ENCODE results near the gene SYNDIG1L. TPM values are rescaled to one million over a fixed set of nuclear protein-coding genes. Genes with fewer than 3 reads are reported as not detected.

Gene SYNDIG1L
- polyA plus RNA-seq, 1 donor (not counting 4 experiments of a cell fraction or from before 2014, with no cell fraction given) = not detected

- Histone ChIP-seq H3K4me1 (ENCODE audit: control insufficient read depth, extremely low read depth, insufficient read depth, low read length) (peaks cover 4% of the 10 kb centered on the region), H3K9me3 (ENCODE audit: control insufficient read depth, low read depth, low read length) (no peaks in the 10 kb centered on the region), H3K9me1 (ENCODE audit: control insufficient read depth, extremely low read depth, insufficient read depth, low read length) (no peaks in the 10 kb centered on the region), H3K4me2 (ENCODE audit: control insufficient read depth, extremely low read depth, insufficient read depth, low read depth, low read length) (no peak overlapping the region), H3K4me3 (ENCODE audit: control insufficient read depth in 2 of 3, extremely low read depth in 1 of 3, insufficient read depth in 2 of 3, low read depth in 1 of 3, low read length in 3 of 3) (no peak overlapping the region), H3K79me2 (ENCODE audit: control insufficient read depth, insufficient read depth, low read length) (no peaks in the 10 kb centered on the region), H3K36me3 (ENCODE audit: control insufficient read depth in 2 of 2, extremely low read depth in 1 of 2, insufficient read depth in 2 of 2, low read length in 2 of 2) (no peaks in the 10 kb centered on the region), H3K27me3 (ENCODE audit: control insufficient read depth, extremely low read depth, insufficient read depth, low read length) (peaks cover 4% of the 10 kb centered on the region), H3K27ac (ENCODE audit: control insufficient read depth, insufficient read depth, low read length) (no peak overlapping the region), H3K9ac (ENCODE audit: control insufficient read depth, extremely low read depth, insufficient read depth, low read length) (no peak overlapping the region), H2AFZ (ENCODE audit: control insufficient read depth, low read length) (no peak overlapping the region), H4K20me1 (ENCODE audit: control insufficient read depth, extremely low read depth, insufficient read depth, low read length) (no peaks in the 10 kb centered on the region)
- FAIRE-seq (no peak), DNase-seq (ENCODE audit: low read depth, low spot score) (no peak)
- TF ChIP-seq EZH2 (IDR thresholded peaks at IDR 0.05; ENCODE audit: low read length) (no peak), CTCF (optimal IDR thresholded peaks at IDR 0.05 in 1 of 3, IDR thresholded peaks at IDR 0.05 in 1 of 3, conservative IDR thresholded peaks at IDR 0.05 in 1 of 3; ENCODE audit: extremely low read depth in 1 of 3, insufficient read depth in 2 of 3, low read length in 3 of 3) (no peak)
- dilution Hi-C loops (cut with MboI; ENCODE audit: extremely low pct_ligation_motif_present, low sequenced_read_pairs) = no loop called here
These were observed 61.6 kb downstream of the SYNDIG1L start for GRCh38 chr14:74364271-74364880.

- Histone ChIP-seq H3K9me1 (ENCODE audit: control insufficient read depth, extremely low read depth, insufficient read depth, low read length) (no peaks in the 10 kb centered on the region), H3K79me2 (ENCODE audit: control insufficient read depth, insufficient read depth, low read length) (no peaks in the 10 kb centered on the region), H3K4me3 (ENCODE audit: control insufficient read depth in 2 of 3, extremely low read depth in 1 of 3, insufficient read depth in 2 of 3, low read depth in 1 of 3, low read length in 3 of 3) (no peak overlapping the region), H4K20me1 (ENCODE audit: control insufficient read depth, extremely low read depth, insufficient read depth, low read length) (no peaks in the 10 kb centered on the region), H3K36me3 (ENCODE audit: control insufficient read depth in 2 of 2, extremely low read depth in 1 of 2, insufficient read depth in 2 of 2, low read length in 2 of 2) (no peaks in the 10 kb centered on the region), H3K9me3 (ENCODE audit: control insufficient read depth, low read depth, low read length) (no peaks in the 10 kb centered on the region), H3K27me3 (ENCODE audit: control insufficient read depth, extremely low read depth, insufficient read depth, low read length) (peaks cover 4% of the 10 kb centered on the region), H3K4me1 (ENCODE audit: control insufficient read depth, extremely low read depth, insufficient read depth, low read length) (peaks cover 4% of the 10 kb centered on the region), H2AFZ (ENCODE audit: control insufficient read depth, low read length) (peak overlapping the region; percentile 31), H3K9ac (ENCODE audit: control insufficient read depth, extremely low read depth, insufficient read depth, low read length) (no peak overlapping the region), H3K4me2 (ENCODE audit: control insufficient read depth, extremely low read depth, insufficient read depth, low read depth, low read length) (peak overlapping the region; percentile 65), H3K27ac (ENCODE audit: control insufficient read depth, insufficient read depth, low read length) (no peak overlapping the region)
- peak; percentile 90 for FAIRE-seq
- dilution Hi-C loops (cut with MboI; ENCODE audit: extremely low pct_ligation_motif_present, low sequenced_read_pairs) = no loop called here
- DNase-seq (ENCODE audit: low read depth, low spot score) = no peak
- TF ChIP-seq CTCF (optimal IDR thresholded peaks at IDR 0.05 in 1 of 3, IDR thresholded peaks at IDR 0.05 in 1 of 3, conservative IDR thresholded peaks at IDR 0.05 in 1 of 3; ENCODE audit: extremely low read depth in 1 of 3, insufficient read depth in 2 of 3, low read length in 3 of 3) (peak; percentile 95 to 99 (median 97)), EZH2 (IDR thresholded peaks at IDR 0.05; ENCODE audit: low read length) (no peak)
These were observed 63.6 kb downstream of the SYNDIG1L start for GRCh38 chr14:74362361-74362915.
